ENCODE results near the gene GPR146.

The GPR146 gene

DNA sequence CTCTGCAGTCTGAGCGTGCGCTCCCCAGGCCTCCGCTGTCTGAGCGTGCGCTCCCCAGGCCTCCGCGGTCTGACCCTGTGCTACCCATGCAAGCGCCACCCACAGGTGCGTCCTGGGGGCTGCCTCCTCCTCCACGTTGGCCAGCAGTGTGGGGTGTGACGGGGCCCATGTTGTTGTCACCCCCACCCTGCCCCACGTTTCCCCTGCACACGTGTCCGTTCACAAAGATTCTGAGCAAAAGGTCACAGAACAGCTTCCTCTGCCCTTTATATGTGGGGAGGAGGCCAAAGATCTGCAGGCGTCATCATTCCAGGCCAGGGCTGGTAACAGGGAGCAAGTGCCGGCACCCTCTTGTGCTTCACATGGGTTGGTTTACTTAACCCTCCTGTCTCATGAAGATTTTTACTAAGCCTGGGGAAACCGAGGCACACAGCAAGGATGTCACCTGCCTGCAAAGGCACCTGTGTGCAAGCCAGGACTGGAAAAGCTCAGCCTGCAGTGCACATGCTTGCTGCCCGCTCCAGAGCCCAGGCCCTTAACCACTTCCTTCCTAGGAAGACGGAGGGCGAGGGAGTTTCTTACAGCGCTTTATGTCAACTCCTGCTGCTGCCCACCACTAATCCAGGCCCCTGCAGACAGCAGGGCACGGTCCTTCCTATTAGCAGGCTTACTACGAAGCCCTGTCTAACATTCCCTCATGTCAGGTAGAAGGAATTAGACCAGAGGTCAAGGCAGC is 4.8 kb downstream of the GPR146 start:
- no peak for TF ChIP-seq CTCF (IDR thresholded peaks at IDR 0.05; ENCODE audit: low read length)
- Histone ChIP-seq H3K9me3 (ENCODE audit: low read length) (no peaks in the 10 kb centered on the region), H3K9ac (ENCODE audit: low read length) (no peak overlapping the region), H3F3A (ENCODE audit: insufficient read depth, low read length) (no peaks in the 10 kb centered on the region), H3K27me3 (ENCODE audit: insufficient read depth, low read length) (no peaks in the 10 kb centered on the region), H3K9me2 (ENCODE audit: low read depth, low read length) (no peaks in the 10 kb centered on the region), H3K4me2 (ENCODE audit: low read length) (no peak overlapping the region), H3K27ac (ENCODE audit: low read depth, low read length, poor library complexity, severe bottlenecking) (no peak overlapping the region), H3K4me3 (ENCODE audit: low read depth, low read length, poor library complexity, severe bottlenecking) (no peak overlapping the region), H2AFZ (ENCODE audit: low read length) (no peak overlapping the region), H3K79me2 (ENCODE audit: insufficient read depth, low read length) (no peaks in the 10 kb centered on the region), H4K20me1 (ENCODE audit: insufficient read depth, low read length) (no peaks in the 10 kb centered on the region), H3K4me1 (ENCODE audit: insufficient read depth, low read length, severe bottlenecking) (peaks cover 22% of the 10 kb centered on the region), H3K36me3 (ENCODE audit: insufficient read depth, low read length) (no peaks in the 10 kb centered on the region)

DNA sequence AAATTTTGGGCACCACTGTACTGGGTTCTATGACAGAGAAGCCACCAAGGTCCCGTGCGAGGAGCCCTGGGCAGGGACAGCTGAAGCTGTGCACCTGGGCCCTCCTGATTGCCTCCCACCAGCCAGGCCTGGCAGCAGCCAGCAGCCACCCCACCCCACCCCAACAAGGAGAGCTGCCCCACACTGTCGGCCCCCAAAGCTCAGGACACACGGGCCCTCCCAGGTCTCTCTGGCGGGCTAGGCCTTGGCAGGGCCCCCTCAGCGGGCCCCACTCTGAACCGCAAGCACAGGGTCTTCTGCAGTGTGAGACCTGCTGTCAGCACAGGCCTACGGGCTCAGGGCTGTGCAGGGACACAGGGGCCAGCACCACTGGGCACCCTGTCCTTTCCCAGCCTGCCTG is 5.5 kb downstream of the GPR146 start:
- H3K79me2 ChIP-seq (ENCODE audit: insufficient read depth, low read length): no peaks in the 10 kb centered on the region
- no peaks in the 10 kb centered on the region for H3K36me3 ChIP-seq (ENCODE audit: insufficient read depth, low read length)
- H2AFZ ChIP-seq (ENCODE audit: low read length): no peak overlapping the region
- no peak overlapping the region for H3K4me3 ChIP-seq (ENCODE audit: low read depth, low read length, poor library complexity, severe bottlenecking)
- H3K4me2 ChIP-seq (ENCODE audit: low read length): no peak overlapping the region
- H3K27me3 ChIP-seq (ENCODE audit: insufficient read depth, low read length): no peaks in the 10 kb centered on the region
- TF ChIP-seq EZH2 (IDR thresholded peaks at IDR 0.05; ENCODE audit: borderline replicate concordance, low read length): no peak
- TF ChIP-seq CTCF (IDR thresholded peaks at IDR 0.05; ENCODE audit: low read length): no peak
- no peaks in the 10 kb centered on the region for H4K20me1 ChIP-seq (ENCODE audit: insufficient read depth, low read length)
- H3K4me1 ChIP-seq (ENCODE audit: insufficient read depth, low read length, severe bottlenecking): peaks cover 18% of the 10 kb centered on the region
- H3F3A ChIP-seq (ENCODE audit: insufficient read depth, low read length): no peaks in the 10 kb centered on the region
- no peak overlapping the region for H3K9ac ChIP-seq (ENCODE audit: low read length)
- H3K27ac ChIP-seq (ENCODE audit: low read depth, low read length, poor library complexity, severe bottlenecking): no peak overlapping the region
- no peaks in the 10 kb centered on the region for H3K9me2 ChIP-seq (ENCODE audit: low read depth, low read length)
- H3K9me3 ChIP-seq (ENCODE audit: low read length): no peaks in the 10 kb centered on the region

DNA sequence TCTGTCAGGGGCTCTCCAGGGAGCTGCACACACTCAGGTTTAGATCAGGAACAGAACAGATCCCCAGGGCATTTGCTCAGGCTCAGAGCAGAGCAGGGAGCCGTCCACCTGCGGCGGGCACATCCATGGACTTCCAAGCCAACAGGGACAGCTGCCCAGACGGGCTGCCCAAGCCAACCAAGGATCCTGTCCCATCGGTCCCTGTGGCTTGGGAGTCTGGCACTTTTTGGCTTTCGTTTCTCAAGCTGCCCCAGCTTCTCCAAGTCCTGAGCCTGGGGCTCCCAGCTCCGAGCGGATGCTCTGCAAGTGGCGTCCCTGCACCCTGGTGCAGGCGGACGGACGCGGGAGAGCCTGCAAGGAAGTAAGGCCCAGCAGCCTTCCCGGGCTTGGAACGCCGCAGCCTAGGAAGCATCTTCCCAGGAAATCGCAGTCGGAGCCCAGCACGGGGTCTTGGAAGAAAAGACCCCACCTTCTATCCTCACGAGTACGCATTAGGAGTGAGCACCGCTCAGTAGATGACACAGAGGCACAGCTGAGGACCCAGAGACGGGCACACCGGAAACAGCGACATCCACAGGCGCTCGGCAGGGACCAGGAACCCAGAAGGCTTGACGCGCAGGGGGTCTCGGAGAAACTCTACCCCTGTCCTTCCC is 6.0 kb downstream of the GPR146 start:
- Histone ChIP-seq H3K4me2 (ENCODE audit: low read length) (no peak overlapping the region), H3K9ac (ENCODE audit: low read length) (no peak overlapping the region), H3K79me2 (ENCODE audit: insufficient read depth, low read length) (no peaks in the 10 kb centered on the region)

More for the DNA sequence above, 6.0 kb downstream of the GPR146 start:
- H3K27me3 ChIP-seq (ENCODE audit: insufficient read depth, low read length): no peaks in the 10 kb centered on the region
- no peaks in the 10 kb centered on the region for H3K9me2 ChIP-seq (ENCODE audit: low read depth, low read length)
- H3K27ac ChIP-seq (ENCODE audit: low read depth, low read length, poor library complexity, severe bottlenecking): no peak overlapping the region
- no peaks in the 10 kb centered on the region for H3K36me3 ChIP-seq (ENCODE audit: insufficient read depth, low read length)
- H4K20me1 ChIP-seq (ENCODE audit: insufficient read depth, low read length): no peaks in the 10 kb centered on the region
- TF ChIP-seq EZH2 (IDR thresholded peaks at IDR 0.05; ENCODE audit: borderline replicate concordance, low read length) (no peak), CTCF (IDR thresholded peaks at IDR 0.05; ENCODE audit: low read length) (no peak)
- peaks cover 13% of the 10 kb centered on the region for H3K4me1 ChIP-seq (ENCODE audit: insufficient read depth, low read length, severe bottlenecking)
- H3F3A ChIP-seq (ENCODE audit: insufficient read depth, low read length): no peaks in the 10 kb centered on the region
- no peaks in the 10 kb centered on the region for H3K9me3 ChIP-seq (ENCODE audit: low read length)
- H3K4me3 ChIP-seq (ENCODE audit: low read depth, low read length, poor library complexity, severe bottlenecking): no peak overlapping the region
- H2AFZ ChIP-seq (ENCODE audit: low read length): no peak overlapping the region
